IPS-11a (cell line): ENCODE results near the gene PCSK1.

Experiments
- H3K4me3 ChIP-seq: one replicate; pipeline ENCODE4 v1.5.1; 2013; ENCODE audit warnings: low read depth, low read length, control low read depth

PCSK1 gene

DNA sequence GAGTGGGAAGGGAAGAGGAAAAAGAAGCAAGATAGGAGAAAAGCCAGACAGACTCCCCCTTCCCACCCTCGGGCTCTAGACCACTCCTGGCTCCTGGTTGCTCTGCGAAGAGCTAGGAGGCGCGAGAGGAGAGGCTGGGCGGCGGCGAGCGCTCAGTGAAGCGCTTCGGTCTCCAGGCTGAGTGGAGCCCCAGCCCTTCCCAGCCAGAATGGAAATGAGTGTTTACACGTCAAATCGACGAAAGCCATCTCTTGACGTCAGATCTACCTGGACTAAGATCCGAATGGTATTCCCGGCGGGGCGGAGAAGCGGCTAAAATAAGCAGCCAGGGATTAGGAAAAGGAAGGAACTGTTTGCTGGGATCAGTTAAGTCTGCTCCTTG is at the start of gene PCSK1:
Gene PCSK1, minus strand, starts transcription at position 183 of the 382 bp plus-strand sequence. CDS start 206 bp downstream, outside the sequence.
- H3K4me3 ChIP-seq, result peak within 1 kb of the TSS; percentile 53

DNA sequence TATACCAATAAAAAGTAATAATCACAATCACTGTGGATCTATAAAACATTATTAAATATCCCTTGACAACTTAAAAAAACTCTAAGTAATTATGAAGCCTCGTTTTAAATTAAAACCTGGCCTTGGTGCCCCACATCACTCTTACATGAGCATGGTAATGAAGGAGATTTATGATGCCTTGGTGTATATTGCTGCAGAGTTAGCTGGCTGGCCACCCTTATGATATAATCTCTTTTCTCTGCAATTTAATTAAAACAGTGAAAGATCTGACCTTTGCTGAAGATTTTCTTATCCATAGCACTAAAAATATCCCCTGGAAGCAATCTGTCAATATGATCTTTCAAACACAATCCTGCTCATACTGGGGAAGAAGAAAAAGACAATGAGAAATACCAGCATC is 48.8 kb upstream of the PCSK1 start:
- H3K4me3 ChIP-seq, result no peak overlapping the region

DNA sequence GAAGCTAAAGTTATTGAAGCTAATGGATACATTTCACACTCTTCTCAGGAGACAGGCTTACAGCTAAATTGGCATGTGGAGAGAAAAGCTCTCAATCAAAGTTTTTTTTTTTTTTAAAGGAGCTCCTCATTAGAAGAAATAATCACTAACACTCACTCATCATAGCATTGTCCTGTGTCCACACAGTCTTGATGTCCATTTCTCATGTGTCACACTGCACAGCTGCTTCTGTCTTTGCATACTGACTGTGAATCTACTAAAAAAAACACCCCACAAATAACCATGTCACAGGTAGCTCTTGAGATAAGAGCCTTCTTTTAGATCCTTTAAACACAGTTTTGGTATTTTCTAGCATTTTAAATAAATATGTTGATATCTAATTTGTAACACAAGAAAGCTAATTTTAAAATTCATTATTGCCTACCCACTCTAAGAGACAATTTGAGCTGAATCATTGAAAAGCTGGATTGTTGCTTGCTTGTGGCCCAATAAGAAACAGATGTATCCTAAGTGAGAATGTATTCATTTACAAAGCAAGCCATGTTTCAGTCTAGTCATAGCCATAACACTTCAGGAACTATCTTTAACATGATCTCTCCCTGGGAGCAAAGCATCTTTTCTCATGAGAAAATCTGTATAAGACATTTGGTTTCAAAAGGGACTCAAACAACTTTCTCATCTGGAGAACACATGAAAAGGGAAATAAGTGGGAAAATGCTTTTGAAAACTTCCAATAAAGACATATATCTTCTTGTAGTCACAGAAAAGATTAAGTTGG is 48.1 kb upstream of the PCSK1 start:
- H3K4me3 ChIP-seq, result no peak overlapping the region

DNA sequence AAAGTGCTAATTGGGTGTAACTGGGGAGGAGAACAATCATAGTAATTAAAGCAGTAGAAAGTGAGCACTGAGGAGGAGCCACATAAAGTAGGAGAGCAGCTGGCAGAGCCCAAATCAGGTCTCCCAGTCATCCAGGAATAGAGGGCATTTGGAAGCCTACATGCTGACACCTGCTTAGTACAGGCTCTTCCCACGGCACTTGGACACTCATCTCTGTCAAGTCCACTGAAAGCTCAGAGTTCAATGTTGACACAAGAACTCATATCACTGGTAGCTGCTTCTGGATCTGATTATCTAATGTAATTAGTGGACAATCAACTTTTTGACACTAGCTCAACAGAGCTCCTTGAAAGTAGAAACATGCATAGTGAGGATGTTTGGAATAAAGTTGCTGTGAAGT is 45.9 kb upstream of the PCSK1 start:
- no peak overlapping the region for H3K4me3 ChIP-seq

DNA sequence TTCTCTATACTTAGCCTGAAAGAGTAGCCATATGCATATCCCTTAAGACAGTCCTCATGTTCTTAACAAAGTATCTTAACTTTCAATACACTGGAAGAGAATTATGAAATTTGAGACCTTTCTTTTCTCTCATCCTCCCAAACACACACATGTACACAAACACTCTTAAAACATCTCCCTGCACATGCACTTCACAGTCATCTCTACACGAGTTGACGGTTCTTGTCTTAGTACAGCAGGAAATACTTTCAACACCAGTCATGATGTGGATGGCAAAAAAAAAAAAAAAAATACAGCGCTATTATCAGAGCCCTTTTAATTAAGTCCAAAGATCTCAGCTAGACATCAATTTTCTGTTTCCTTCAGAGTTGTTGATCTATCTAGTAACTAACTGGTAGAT is 43.6 kb upstream of the PCSK1 start:
- no peak overlapping the region for H3K4me3 ChIP-seq

DNA sequence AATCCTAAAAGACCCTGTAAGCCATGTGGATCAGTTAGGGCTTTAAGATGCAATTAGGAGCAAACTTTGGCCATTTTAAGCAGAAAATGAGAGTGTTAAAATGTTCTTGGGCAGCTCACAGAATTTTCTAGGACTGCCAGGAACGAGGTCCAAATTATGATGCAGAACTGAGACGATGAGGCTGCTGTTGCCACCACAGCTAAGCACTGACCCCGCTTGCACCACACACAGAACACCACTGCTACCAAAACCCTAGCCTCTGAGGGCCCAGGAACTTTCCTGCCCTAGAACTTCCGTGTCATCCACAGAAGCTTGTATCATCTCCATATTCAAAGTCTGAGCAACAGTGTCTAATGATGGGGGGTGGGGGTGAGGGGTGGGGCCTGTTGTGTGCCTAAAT is 41.0 kb upstream of the PCSK1 start:
- no peak overlapping the region for H3K4me3 ChIP-seq

DNA sequence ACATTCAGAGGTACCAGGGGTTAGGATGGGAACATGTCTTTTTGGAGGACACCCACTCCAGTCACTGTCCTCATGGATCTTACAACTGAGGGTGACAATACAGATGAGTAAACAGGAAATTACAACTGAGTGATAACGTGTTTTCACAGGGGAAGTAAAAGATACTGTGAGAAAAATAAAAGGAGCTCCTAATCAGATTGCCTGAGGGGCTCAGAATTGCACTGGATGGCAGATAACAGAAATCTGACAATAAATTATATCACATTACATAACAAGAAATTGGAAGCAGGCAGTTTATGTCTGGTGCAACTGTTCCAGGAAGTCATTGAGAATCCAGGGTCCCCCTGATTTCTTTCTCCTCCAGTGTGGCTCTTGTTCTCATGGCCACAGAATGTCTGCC is 40.1 kb upstream of the PCSK1 start:
- H3K4me3 ChIP-seq, result no peak overlapping the region

DNA sequence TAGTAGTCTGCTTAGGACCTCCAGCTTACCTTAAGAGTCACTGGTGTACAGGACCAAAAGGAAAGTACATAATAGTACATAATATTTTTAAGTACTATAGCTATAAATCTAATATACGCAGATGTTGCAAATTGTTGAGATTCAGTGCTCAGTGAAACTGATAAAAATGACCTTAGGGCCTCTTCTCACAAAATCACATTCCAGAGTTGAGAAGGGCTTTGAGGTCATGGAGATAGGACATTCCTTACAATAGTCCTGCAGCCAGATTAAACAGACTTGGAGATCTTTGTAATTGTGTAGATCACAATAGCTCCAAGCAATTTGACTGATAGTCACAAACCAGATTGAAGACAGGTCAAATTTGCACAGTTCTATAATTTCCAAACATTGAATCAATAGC is 37.7 kb upstream of the PCSK1 start:
- no peak overlapping the region for H3K4me3 ChIP-seq

DNA sequence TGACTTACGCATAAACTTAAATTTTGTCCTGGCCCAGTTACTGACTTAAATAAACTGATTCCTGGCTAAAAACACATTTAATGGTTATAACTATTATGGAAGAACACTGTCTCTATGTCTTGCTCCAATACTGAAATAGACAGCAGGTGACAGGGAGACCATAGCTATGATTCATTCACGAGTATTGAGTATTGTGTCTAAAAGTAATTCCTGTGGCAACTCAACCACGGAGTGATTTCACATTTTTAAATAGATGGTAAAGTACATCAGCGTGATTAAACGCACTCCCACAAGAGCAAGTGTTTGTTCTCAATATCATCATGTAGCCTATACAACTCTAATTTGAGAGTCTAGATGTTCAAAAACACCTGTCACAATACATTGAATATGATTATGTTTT is 35.9 kb upstream of the PCSK1 start:
- no peak overlapping the region for H3K4me3 ChIP-seq

DNA sequence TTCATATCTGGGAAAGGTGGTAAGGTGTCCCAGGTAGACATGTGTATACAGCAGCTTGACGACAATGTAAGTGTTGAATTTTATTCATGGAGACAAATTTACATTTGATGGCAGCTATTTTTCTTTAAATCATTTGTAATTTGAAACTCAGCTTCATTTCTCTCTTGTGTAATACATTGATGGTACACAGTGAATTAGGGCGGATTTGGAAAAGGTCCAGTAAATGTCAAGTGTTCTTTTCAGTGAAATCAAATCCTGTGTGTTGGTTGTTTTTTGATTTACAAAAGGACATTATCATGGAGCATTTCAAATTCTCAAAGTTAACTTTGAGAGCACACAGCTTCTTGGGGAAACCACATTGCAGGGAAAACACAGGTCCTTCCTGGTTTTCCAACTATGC is 30.0 kb upstream of the PCSK1 start:
- no peak overlapping the region for H3K4me3 ChIP-seq

DNA sequence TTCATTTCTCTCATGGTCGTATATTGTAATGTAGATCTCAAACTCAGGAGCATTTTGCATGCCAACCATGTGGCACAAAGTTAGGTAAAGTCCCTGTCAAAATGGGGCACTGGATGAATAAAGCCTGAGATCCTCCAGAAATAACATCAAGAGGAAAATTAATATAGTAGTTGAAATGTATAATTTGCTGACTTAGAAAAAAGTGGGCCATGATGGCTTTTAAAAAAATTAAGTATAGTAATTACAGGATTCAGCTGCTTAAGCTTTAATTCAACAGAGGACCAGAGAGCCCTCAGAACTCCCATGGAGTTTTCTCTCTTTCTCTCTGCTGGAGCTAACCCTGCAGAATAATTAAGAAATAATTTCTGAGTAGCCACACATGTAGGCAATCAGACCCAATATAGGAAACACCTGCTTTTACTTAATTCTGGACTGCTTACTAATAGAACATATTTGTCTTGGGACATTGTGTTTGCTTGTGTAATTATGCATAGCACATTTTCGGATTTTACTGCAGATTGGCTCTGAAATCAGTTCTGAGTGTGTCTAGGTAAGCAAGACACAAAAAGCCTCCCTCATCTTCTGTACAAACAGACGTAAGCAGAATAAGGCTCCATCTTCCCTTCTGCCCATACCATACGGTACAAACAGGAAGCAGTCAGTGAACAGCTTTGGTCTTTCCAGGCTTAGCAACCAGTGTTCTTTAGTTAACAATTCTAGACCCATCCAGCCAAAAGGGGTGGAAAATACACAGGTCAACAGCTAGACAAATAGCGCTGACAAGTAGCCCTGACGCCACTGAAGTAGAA is 26.5 kb upstream of the PCSK1 start:
- no peak overlapping the region for H3K4me3 ChIP-seq

DNA sequence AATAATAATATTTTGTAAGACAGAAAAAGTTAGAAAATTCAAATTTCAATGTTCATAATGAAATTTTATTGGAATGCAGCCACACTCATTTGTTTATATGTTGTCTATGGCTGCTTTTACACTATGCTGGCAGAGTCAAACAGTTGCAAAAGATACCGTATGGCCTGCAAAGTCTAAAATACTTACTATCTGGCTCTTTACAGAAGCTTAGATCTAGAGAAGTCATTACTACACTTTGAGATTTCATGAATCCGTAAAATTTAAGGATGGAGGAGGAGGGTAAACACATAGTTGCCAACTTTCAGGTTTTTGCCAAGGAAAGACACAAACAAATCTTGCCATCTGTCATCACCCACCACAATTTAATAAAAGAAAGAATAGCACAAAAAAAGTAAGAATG is 25.1 kb upstream of the PCSK1 start:
- no peak overlapping the region for H3K4me3 ChIP-seq

DNA sequence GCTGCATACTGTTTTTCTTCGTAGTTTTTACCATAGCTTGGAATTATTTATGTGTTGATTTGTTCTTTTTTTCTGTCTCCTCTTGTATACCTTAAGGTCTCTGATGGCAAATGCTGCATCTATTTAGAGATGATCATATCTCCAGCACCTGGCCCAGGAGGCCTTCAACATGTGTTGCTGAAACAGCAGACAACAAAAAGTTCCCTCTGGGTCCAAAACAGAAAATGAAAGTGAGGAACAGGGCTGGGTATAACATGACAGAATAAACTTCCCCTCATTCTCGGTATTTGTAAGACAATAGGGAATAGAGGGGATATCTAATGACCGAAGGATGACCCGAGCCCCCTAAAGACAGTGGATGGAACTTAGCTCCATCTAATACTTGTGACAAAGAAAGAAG is 22.7 kb upstream of the PCSK1 start:
- no peak overlapping the region for H3K4me3 ChIP-seq

DNA sequence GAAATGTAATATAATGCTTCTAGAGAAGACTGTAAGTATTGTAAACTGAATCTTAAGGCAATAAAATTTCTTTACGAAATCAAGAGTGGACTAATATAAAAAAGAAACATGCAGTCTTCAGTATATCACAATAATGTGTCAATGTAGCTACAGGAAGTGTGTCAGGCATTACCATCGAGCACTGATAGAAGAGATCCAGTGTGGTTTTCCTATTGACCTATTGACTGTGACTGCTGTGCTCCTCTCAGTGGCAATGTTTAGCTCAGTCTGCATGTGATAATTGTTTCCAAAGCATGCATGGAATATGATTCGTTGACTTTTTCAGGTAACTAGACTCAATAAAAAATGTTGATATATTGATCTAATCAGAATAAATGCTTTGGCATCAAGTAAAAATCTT is 20.3 kb upstream of the PCSK1 start:
- no peak overlapping the region for H3K4me3 ChIP-seq

DNA sequence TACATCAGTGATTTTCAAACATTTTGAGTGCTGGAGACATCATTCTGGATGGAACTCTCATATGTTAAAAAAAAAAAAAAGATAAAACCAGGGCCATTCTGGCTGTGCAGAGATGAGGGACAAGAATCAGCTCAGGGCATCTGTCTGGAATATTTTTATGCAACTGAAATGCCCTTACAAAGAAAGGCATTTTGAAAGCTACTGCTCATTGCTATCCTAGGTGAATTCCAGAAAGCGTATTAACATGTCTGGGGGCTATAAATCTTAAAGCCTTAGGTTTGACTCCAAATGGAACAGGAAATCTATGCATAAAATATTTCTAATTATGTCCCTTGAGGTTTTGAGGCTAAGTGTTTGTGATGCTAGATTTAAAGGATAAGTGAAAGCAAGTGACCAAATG is 14.9 kb upstream of the PCSK1 start:
- no peak overlapping the region for H3K4me3 ChIP-seq

DNA sequence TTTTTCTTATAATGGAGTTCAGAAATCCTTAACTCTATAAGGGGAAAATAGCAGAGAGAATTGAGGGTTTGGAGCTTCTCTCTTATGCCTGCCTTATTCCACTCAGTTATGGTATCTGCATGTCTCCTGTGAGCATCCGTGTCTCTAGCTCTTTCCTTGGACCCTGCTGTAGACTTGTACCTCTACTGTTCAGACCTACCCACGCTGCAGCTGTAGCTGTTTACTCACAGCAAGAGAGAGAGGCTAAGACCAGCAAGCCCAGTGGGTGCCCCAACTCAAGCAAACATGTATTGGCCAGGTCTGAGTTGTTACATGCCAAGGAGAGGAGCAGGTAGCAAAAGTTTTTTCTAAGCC is 7.1 kb upstream of the PCSK1 start:
- H3K4me3 ChIP-seq, result no peak overlapping the region

DNA sequence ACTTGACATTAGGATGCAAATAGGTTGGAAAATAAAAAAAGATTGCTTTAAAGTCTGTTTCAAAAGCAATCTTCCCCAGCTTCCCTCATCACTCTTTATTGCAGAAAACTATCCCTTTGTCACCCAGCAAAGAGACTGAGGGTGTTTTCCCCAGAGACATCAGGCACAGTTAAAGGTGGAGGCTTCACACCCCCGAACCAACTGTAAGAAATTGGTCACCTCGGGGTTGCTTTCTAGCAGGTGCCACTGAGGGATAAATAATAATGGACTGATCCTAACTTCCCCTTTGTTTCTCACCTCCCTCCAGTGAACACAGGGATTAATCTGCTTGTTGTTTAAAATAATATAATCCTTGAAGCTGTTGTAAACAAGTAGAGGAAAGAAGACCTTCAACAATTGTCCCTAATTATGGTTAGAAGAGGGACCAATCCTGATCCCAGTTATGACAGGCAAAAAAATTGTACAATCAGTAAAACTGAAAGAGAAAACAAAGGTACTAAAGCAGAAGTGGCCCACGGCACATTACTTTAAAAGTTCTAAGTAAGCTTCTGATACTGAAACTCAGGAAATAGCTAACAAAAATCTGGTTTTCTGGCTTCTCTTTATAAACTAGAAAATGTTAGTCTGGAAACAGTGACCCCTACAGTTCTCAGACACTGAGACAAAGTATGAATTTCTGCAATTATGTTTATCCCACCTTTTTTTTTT is 6.6 kb upstream of the PCSK1 start:
- H3K4me3 ChIP-seq, result no peak overlapping the region

DNA sequence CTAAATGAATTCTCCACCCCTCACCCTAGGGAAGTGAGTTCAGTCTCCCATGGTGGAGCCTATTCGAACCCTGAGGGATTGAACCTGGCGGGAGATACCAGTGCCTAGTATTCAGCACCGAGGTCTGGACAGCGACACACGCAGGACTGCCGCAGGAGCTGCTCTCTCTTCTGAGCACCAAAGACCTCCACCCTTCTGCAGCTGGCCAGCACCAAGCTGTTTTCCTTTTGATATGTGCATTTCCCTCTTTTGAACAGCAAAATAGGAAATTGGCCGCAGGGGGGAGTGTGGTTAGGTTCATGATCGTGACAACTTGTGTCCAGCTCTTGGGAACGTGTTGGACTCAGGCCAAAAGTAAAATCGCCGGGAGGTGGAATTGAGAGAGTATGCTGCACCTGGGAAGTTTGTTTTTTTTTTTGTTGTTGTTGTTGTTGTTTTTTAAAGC is 1.2 kb upstream of the PCSK1 start:
- H3K4me3 ChIP-seq, result no peak overlapping the region

DNA sequence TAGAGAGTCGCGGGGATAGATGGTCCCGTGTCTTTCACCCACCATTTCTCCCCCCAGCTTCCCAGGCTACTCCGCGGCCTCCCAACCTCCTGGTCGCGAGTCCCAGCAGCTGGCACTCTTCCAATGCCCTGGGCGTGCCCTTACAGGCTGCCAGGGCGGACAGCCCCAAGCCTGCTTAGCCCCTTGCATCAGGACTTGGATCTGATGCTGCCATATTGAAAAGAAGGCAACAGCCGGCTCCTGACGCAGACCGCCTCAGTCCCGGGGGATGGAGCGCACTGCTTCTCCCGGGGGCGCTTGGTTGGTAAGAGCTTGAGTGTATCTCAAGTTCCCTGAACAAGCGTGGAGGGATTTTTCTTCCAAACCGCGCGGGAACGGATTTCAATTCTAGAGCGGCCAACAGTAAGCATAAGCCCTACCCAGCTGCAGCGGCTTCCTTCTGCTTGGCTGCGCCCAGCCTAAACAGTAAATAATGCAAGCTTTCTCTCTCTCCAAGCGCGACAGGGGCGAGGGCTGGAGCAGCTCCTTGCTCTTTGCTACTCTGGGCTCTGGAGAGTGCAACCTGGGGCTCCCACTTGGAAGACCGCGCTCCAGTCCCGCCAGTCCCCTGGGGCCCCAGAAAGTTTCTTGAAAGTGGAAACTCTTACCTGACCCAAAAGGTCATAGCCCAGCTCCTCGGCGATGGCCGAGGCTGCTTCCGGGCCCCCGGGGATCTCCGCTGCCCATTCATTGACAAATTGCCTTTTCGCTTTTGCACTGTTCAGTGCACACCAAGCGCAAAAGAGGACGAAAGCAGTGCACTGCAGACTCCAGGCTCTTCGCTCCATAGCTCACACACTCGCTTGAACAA is 607 bp downstream of the PCSK1 start:
- H3K4me3 ChIP-seq, result peak overlapping the region; percentile 53

DNA sequence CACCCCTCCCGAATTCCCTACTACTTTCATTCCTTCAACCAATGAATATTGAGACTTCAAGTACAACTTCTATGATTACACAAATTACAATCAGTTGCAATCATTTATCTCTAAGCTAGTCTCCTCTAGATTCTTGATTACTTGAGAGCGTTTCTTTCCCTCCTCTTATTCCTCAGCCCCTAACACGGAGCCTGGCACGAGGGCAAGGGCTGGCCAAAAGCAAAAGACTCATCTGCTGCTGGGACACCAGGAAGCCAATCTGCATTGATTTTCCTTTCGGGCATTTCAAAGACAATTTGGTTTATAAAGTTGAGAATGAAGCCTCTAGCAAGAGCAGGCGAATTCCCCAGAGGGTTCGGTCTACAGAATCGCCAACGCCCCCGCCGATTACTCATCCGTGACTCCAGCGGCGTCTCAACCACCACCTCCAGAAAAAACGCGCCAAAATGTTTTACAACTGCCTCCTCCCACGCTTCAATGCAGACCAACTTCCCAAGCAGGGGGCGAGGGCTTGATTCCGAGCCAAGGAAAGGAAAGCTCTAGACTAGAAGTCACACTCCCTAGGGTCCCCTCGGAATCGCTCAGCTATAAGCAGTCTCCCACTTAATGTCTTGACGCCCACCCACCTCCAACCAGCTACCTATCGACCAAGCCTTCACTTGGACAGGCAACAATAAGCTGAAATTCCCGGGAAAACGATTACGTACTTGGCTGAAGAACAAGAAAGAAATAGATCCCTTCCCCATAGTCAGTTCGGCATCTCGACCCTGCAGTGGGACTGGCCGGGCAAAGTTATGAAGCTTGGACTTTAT is 1.5 kb downstream of the PCSK1 start:
- peak overlapping the region; percentile 53 for H3K4me3 ChIP-seq
